OCI-LY1 (cell line): ENCODE results near the gene TCEAL9.

Source experiments
- EZH2 ChIP-seq: fragments of 200-600 bp; sonication (generic), shearing (Covaris generic); IDR thresholded peaks from 2 replicates; pipeline ENCODE4 v1.8.0; 2017; ENCODE audit warnings: borderline replicate concordance, mixed run types, mild to moderate bottlenecking, antibody characterized with exemption, low read length, moderate library complexity, mixed read lengths
- TF ChIP-seq, protein P1 (sequence below): fragments of 200-600 bp; sonication (generic), shearing (Covaris generic); IDR thresholded peaks from 2 replicates; pipeline ENCODE4 v1.5.1; 2017; ENCODE audit warnings: mild to moderate bottlenecking, antibody characterized with exemption, low read length, moderate library complexity, mixed read lengths

DNA sequence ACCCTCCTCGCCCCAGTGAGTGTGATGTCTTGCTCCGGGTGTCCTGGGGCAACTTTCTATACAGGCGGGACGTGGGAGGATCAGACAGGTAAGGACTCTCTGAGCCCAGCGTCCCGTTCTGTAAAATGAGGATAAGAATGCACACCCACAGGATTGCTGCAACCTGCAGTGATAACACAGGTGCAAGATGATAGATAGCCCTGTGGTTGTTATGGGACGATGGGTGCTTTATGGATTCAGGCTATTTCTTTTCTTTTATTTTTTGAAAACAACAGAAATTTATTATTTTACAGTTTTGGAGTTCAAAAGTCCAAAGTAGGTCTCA, 48.7 kb downstream of the TCEAL9 start:
- TF ChIP-seq, protein P1, sequence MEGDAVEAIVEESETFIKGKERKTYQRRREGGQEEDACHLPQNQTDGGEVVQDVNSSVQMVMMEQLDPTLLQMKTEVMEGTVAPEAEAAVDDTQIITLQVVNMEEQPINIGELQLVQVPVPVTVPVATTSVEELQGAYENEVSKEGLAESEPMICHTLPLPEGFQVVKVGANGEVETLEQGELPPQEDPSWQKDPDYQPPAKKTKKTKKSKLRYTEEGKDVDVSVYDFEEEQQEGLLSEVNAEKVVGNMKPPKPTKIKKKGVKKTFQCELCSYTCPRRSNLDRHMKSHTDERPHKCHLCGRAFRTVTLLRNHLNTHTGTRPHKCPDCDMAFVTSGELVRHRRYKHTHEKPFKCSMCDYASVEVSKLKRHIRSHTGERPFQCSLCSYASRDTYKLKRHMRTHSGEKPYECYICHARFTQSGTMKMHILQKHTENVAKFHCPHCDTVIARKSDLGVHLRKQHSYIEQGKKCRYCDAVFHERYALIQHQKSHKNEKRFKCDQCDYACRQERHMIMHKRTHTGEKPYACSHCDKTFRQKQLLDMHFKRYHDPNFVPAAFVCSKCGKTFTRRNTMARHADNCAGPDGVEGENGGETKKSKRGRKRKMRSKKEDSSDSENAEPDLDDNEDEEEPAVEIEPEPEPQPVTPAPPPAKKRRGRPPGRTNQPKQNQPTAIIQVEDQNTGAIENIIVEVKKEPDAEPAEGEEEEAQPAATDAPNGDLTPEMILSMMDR = no peak
- no peak for TF ChIP-seq EZH2
